GM18873 (cell line): ENCODE results near the gene CEP41.

Experiments used
- ATAC-seq: cut with Tn5 transposase; IDR thresholded peaks from one replicate; pipeline ENCODE4 v1.9.1; 2021; ENCODE audit warnings: mild to moderate bottlenecking, moderate library complexity, moderate number of reproducible peaks; ENCODE audit not compliant: unreplicated experiment, low FRiP score

The CEP41 gene

DNA sequence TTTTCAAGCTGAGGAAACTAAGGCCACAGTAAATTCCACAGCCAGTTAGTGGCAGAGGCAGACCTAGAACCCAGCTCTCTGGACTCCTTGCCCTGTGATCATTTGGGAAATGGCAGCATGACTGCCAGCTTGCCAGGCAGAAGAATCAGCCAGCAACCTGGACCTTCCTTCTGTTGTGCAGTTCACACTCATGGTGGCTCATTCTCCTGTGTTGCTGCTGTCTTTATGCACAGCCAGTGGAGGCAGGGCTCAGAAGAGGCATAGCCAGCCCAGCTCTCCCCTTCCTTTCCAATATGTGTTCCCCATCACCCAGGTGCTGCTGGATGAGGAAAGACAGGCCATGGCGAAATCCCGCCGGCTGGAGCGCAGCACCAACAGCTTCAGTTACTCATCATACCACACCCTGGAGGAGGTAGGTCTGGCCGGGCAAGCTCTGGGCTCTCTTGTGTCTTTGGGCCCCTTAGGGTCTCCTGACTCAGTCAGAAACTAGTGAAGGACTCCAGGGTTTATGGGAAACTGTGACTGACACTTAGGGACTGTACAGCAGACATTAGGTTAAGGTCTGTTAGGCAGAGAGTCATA lies 81.4 kb downstream of the CEP41 start:
- no peak for ATAC-seq

DNA sequence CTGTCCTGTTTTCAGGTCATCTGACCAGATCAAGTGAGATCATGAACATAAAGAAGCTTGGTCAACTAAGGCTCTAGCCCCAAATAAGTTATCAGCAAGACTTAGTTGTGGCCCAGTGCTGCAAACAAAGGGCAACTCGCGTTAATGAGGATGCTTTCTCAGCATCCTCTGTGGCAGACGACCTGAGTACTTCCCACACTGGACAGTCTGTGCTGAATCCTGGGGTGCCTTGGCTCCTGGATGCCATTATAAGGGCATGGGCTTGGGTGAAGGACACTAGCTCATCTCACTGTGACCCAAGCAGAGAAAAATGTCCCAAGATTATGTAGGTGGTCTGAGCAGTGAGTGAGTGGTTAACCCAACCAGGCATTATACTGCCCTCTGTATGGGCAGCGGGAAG lies 82.3 kb downstream of the CEP41 start:
- no peak for ATAC-seq

DNA sequence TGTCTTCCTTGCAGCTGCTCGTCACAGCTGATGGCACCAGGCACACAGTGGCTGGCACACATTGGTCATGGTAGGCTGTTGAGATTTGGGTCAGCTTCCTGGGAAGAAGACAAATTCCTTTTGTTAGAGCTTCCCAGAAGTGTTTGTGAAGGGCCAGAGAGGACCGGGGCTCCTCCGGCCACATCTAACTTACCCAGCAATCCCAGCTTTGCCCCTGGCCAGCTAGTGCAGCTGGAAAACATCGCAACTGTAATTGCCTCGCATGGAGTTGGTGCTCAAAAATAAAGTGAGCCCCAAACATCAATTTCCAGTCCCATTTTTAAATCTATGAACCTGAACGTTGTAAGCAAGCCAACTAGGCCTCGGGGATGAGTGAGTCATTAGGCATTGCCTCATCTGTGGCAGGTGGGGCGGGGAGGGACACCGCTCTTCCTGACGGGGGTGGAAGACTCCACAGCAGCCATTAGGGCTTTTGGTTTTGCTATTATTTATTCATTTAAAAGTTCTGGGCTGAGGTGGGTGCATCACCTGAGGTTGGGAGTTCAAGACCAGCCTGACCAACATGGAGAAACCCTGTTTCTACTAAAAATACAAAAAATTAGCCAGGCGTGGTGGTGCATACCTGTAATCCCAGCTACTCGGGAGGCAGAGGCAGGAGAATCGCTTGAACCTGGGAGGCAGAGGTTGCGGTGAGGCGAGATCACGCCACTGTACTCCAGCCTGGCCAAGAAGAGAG lies 83.8 kb downstream of the CEP41 start:
- no peak for ATAC-seq

DNA sequence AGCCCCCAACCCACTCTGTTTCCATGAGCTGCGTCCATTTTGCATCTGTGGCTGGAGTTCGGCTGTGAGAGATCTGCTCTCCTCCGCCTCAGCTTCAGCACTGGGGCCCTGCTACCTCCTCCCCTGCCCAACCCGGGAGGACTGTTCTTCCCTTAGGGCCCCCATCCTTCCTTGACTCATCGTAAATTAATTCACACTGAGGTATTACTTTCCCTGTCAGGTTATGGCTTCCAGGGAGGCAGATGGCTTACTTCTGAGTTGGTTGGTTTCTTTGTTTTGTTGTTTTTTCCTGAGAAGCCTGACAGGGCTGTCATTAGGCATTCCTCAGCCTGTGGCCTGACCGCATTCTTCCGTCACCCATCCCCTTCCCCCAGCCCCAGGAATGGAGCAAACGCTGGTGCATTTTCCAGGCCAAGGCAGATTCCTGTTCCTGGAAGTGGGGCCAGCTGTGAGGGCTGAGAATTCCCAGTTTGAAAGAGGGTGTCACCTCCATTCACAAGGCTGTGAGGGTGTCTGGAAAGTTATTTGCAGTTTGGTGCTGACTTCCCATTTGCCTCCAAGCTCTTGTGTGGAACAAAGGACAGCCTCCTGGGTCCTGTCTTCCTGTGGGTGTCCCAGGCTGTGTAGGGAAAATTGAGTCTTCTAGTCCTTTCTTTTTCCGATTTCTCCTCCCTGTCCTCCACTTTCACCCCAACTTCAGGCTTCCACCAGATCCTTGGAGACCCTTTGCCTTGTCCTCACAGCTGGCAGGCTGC lies 84.5 kb downstream of the CEP41 start:
- no peak for ATAC-seq

DNA sequence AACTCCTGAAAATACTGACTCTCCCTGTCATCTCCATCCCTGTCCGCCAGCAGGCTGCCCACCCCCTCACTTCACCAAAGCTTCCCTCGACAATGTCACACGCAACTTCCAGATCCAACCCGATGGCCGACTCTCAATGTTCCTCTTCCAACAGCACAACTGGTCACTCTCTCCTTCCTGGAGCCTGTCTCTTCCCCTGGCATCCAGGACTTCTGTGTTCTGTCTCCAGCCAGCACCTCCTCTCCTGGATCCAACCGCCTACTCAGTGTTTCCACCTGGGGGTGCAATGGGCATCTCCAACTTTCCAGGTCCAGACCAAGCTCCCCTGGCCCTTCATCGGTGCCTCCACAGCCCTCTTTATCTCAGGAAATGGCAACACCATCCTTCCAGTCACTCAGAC lies 87.6 kb downstream of the CEP41 start:
- ATAC-seq, result no peak

DNA sequence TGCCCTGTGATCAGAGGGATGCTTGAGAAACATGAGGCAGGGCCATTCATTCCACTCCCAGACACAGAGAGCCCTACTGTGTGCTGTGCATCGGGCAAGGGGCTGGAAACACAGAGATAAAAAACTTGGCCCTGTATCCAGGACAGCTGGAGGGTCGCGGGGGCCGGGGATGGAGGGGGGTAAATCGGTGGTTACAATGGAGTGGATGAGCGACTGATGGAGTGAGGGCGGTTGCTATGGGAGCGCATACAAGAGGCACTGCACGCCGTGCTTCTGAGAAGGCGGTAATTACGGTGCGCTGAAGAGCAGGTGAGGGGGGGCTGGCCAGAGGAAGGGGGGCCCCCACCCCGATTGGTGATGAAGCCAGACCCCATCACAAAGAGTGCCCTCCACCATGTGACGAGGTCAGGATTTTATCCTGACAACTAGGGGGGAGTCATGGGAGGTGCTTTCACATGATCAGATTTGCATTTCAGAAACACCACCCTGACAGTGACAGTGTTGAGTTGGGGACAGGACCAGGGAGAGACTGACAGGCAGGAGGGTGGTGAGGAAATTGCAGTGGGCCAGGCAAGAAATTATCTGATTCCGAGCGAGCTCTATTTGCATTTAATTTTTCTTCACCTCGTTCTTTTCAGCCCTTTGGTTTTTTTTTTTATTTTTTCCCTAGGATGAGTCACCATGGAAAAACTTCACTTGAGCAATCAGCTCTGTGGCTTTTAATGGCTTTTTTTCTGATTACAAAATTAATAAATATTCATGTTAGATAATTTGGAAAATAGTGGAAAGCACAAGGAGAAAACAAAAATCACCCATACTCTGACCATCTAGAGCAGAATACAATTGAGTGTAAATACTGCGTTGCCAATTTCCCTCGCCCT lies 88.4 kb downstream of the CEP41 start:
- no peak for ATAC-seq

DNA sequence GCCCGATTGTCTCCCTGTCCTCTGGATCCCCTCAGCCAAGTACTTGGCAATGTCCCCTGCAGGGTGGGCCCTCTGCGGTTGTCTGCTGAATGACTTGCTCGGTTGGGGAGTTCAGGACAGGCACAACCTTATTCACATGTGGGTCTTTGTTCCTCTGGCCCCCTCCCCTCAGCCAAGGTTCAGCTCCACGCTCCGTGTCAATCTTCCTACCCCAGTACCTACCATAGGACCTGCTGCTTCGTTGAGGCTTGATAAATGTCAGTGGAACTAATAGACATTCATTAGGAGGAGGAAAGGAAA lies 89.1 kb downstream of the CEP41 start:
- no peak for ATAC-seq

DNA sequence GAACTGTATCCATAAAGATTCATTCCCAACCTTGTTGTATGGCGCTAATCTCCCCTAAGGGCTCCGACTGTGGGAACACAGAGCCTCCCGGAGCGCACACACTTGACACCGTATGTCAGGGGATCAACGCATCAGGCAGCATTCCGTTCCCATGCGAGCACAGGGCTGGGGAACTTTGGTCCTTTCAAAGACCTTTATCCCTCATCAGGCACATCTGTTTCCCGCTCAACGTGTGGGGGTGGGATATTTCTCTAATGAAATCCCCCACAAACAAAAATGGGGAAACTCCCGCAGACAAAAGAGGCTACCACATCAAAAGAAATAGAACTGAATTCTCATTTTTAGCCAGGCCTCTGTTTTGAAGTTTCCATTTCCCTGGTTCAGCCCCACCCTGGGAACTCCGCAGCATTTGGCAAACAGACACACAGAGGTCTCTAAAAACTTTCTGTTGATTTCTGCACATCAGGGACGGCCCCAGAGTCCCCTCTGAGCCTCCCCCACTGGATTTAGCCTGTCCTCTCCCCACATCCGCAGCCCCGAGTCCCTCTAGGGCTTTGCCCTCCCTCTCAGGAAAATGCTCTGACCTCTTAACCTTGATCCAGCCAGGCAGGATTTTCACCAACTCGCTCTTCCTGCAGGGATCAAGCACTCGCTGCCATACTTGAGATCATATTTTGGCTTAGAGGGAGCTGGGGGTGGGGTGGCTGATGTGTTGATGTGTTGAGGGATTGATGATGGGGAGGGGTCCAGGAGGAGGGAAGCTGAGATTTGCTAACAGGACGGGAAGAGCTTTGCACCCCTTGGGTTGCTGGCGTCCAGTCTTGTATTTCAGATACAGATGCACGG lies 89.6 kb downstream of the CEP41 start:
- ATAC-seq, result no peak

DNA sequence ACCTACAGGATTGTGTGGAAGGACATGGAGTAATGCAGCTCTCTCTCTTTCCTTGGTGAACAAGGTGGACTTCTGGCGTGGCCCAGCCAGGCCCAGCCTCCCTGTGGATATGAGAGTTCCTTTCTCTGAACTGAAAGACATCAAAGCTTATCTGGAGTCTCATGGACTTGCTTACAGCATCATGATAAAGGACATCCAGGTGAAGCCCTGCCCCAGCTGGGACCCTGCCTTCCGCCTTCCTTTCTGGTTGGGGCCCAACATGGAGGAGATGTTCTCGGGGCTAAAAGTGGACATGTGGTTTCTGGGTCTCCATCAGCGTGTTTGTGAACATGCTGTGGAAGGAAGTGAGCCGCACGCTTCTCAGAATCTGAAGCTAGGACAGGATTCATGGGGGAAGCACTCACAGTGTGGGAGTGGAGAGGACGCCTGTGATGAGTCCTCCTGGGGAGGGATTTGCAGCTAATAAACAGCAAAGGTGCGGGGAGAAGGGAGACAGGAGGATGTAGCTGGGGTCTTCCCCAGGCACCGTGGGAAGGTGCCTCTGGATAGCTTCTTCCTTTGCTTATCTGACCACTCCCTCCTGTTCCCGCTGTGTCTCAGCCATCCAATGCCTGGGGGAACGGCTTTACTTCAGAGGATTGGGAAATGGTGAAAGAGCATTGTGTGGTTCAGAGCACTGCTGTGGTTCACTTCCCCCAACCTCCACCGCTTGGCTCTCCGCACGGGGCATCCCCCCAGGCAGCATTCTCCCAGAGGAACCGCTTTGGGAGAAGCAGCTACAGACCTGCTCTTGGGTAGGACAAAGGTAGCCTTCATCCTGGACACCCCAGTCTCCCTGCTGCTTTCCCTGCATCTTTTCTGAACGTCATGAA lies 90.7 kb downstream of the CEP41 start:
- ATAC-seq, result no peak

DNA sequence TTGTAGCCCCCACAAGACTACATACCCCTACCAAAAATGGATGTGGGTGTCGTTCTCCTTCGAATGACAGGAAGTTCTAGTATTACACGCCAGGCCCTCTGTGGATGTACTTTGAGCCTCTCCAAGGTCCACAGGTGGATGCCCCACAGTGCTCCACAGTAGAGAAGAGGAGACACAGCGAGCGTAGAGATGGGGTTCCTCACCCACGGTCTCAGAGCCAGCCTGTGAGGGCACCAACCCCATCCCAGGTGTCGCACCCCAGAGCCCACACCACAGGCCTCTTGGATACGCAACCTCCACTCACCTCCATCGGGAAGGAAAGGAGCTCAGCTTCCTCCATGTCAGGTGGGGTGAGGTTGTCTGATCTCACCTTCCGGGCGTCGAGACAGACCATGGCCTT lies 93.9 kb downstream of the CEP41 start:
- ATAC-seq, result no peak

DNA sequence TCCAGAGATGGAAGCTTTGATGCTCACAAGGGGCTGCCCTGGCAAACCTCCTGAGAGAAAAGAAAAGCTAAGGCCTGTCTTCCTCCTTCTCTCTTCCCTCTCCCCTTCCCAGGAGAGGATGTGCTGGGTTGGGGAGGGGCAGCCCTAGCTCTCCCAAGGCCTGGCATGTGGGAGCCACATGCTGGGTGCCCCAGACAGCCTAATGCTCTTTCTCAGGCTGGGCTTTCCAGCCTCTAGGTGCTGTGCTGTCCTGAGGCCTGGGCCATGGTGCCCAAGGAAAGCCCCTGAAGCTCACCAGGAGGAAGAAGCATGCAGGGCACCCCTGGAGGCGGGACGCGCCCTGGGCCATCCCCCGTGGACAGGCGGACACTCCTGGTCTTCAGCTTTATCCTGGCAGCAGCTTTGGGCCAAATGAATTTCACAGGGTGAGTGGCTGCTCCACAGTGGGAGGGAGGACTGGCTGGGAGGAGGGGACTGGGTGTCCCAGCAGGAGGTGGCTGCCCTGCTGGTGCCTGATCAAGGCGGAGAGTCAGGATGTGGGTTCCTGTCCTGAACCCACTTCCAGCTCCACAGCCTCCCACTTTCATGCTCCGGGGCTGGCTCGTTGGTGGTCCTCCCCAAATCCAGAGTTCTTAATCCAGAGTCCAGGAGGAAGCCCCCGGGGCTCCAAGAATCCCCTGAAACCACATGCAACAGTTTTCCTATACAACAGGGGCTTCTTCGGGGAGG lies 94.5 kb downstream of the CEP41 start:
- no peak for ATAC-seq

DNA sequence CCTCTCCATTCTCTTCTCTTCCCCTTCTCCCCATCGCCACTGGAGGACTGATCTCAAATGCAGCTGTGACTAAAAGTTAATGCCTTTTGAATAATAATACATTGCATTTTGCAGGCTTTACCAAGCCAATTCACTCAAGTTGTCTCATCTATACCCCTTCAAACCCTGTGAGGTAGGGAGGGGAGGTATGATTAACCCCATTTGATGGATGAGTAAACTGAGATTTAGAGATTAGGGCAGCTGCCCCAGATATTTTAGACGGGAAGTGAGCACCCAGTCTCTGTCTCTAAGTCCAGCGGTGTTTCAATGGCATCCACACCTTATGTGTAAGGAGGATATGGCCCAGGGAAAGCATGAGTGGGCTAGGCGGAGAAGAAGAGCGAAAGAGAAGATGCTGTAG lies 95.1 kb downstream of the CEP41 start:
- no peak for ATAC-seq

DNA sequence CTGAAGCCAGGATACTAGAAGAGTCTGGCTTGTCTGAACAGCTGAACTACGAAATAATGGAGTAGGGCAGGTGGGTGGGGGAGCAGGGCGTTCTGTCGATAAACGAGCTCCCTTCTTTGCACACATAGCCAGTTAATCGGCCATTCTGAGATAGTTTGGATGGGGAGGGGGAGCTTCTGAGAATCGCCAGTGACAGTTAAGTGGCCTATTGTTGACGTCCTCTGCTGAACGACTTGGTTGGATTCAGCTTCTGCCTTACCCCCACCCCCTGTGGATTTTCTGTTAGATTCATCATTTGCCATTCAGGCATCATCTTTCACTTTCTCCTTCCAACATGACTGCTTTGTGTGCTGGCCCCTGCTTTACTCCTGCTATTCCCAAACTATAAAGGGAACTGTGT lies 95.7 kb downstream of the CEP41 start:
- no peak for ATAC-seq

DNA sequence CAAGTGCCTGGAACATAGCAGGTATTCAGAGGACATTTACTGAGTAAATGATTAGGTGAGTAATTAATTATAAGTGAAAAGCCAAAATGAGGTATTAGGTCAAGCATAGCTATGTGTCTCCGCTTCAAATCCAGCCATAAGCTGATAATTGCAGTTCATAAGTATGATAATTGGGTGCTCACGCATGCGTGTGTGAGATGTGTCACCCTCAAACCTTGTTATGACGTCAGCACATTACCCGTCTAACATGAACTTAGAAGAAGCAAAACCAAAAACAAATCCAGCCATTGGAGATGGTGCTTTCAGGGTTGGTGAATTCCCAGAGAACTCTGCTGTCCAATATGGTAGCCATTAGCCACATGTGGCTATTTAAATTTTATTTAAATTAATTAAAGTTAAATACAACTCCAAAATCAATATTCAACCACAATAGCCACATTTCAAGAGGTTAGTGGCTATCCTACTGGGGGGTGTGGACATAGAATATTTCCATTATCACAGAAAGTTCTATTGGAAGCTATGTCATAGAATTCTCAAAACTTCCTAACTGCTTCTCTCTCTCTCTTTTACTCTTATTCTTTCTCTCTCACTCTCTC lies 96.4 kb downstream of the CEP41 start, which contains the start of gene CPA5:
CPA5 (plus strand) TSS at position 546 of the 596 bp plus-strand sequence. CDS start 1,670 bp downstream, outside the sequence.
- no peak for ATAC-seq
